NCI-H524 treated with DMSO at 0.1 percent for 48 hours (cell line): ENCODE results near the gene CADM1.
"Not testable (repeated sequence)": the region's sequence is repeated elsewhere in the genome, so short reads cannot be mapped to it uniquely, and the experiment has no call there.

ENCODE experiments used
- DNase-seq: peaks from one replicate; lab custom pipeline; 2025; lab: John Stamatoyannopoulos, UW

CADM1 gene

GRCh38 chr11:115476463-115477286 is 27.5 kb downstream of the CADM1 start:
- peak; percentile 5 for DNase-seq

DNA sequence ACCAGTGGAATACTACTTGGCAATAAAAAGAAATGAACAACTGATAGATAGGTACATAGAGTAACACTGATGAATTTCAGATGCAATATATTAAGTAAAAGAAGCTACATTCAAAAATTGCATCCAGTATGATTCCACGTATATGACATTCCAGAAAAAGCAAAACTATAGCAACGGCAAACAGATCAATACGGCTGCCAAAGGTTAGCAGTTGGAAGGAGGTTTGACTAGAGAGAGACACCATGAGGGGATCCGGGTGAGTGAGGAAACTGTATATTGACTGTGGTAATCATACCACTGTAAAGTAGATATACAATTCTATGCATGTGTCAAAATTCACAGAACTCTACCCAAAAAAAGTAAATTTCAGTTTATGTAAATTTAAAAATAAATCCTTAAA is 28.7 kb downstream of the CADM1 start:
- no peak for DNase-seq

DNA sequence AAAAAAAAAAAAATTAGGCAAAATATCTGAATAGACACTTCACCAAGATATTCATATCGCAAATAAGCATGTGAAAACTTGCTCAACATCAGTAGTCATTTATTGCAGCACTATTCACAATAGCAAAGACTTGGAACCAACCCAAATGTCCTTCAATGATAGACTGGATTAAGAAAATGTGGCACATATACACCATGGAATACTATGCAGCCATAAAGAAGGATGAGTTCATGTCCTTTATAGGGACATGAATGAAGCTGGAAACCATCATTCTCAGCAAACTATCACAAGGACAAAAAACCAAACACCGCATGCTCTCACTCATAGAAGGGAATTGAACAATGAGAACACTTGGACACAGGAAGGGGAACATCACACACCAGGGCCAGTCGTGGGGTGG is 29.9 kb downstream of the CADM1 start:
- DNase-seq, result not testable (repeated sequence)

GRCh38 chr11:115473167-115473566 is 31.0 kb downstream of the CADM1 start:
- no peak for DNase-seq

DNA sequence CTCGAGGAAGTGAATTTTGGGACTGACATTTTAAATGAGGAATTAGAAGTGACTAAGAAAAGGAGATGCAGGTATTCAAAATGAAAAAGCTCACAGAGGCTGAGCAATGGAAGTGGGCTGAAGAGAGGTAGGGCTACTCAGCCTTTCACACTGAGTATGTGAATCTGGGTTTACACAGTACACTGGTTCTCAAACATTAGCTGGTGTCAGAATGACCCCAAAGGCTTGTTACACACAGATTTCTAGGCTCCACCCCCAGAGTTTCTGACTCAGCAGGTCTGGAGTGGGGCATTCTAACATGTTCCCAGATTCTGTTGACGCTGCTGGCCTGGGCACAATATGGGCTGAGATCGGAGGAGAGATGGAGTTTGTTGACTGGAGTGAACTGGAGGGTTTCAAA is 32.8 kb downstream of the CADM1 start:
- no peak for DNase-seq

DNA sequence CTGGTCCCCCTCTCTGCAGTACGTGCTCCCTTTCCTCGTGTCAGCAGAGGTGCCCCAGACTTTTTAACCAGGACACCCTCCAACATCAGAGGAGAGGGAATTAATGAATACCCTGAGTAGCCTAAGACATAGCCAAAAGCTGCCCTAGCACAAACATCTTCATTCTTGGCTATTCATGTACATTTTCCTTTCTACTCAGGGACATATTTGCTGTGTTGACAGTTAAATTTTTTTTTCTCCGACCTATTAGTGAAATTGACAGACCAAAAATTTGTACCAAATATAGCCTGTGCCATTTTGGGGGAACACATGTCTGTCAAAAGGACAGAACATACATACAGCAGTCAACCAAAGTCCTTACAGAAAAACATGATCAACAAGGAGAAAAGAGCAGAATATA is 33.3 kb downstream of the CADM1 start:
- DNase-seq, result no peak

- no peak for DNase-seq
Measured at GRCh38 chr11:115469361-115469760, 34.9 kb downstream of the CADM1 start.

GRCh38 chr11:115466122-115466521 is 38.1 kb downstream of the CADM1 start:
- DNase-seq, result no peak

- no peak for DNase-seq
Measured at GRCh38 chr11:115464269-115464668, 39.9 kb downstream of the CADM1 start.

- DNase-seq, result no peak
Measured at GRCh38 chr11:115463606-115464005, 40.6 kb downstream of the CADM1 start.

DNA sequence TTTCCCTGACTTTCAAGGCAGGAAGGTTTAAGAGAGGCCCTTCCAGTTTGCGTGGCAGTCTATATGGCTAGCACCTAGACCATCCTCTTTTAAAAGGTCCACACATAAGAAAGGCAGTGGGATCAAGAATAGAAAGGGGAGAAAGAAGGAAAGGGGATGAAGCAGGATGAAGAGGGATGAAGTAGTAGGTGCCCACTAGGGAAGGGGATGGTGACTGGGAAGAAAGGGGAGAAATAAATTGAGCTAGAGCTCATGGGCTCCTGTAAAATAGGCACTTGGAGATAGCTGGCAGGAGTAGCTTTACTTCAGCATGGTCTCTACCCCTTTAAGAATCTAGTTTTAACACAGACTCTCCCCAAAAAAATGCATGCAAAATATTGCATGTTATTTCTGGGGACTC is 41.5 kb downstream of the CADM1 start:
- no peak for DNase-seq

GRCh38 chr11:115462004-115462541 is 42.1 kb downstream of the CADM1 start:
- DNase-seq, result no peak

- DNase-seq, result no peak
Measured at GRCh38 chr11:115460512-115460911, 43.7 kb downstream of the CADM1 start.

- no peak for DNase-seq
Measured at GRCh38 chr11:115459563-115459962, 44.7 kb downstream of the CADM1 start.

- no peak for DNase-seq
Measured at GRCh38 chr11:115458877-115459276, 45.3 kb downstream of the CADM1 start.

GRCh38 chr11:115456019-115456418 is 48.2 kb downstream of the CADM1 start:
- DNase-seq, result no peak

DNA sequence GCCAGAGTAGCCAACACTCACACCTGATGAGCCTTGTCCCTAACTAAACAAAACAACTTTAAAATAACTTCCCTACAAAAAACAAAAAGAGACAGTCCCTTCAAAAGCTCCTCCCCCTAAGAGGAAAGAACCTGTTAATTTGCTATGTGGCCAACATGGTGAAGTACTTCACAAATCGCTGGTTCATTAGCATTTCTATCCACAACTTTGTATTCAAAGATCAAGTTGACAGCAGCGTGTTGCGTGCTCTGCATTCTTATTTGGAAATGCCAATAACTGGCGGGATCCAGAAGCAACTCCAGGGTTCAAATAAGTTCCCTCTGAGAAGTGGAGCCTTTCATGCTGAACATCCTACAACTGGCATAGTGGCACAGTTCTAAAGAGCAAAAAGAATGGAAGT is 48.6 kb downstream of the CADM1 start:
- DNase-seq, result no peak

DNA sequence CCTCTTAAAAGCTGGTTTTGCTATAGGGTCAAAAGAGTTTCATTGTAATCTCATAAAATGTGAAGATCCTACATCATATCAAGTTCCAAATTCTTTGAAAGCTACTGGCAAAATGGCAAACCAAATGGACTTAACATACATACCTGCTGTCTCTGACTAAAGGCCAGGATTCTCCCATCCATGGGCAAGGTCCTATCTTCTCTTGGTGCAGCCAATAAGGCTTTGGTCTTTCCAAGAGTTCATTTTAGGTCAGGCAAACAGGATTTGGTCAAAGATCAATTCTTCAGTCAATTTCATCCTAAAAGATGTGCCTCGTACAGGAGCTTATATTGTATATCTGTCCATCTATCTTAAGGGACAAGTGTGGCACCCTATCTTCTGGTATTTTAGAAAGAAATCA is 49.7 kb downstream of the CADM1 start:
- no peak for DNase-seq

DNA sequence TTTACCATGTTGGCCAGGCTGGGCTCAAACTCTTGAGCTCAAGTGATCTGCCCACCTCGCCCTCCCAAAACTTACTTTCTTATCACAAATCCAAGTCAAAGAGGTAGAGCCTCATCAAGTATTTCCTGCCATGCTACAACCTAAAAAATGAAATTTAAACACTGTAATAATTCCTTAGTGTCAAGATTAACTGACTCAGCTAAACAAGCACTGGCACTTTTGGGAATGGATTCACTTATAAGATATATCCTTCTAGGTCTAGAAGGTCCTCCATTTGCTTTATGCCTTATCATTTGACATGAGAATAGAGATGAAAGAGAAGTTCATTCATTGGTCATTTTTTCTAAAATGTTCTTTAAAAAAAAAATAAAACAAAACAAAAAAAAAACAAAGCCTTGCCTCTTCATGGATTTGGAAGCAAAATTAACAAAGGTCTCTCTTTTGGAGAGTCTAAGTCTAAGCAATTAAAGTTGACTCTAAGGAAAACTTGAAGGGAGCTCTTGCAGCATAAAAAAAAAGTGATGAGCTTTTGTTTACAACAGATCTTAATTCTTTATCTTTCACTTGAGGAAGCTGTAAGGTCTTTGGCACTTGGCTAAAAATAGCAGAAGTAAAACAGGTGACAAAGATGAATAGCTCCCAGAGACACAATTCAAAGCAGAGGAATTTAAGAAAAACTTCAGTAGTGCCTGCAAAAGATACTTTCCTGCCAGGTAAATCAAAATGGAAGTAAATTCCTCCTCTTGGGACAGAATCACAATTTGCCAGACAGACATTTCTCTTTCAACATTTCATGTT is 50.3 kb downstream of the CADM1 start:
- no peak for DNase-seq

DNA sequence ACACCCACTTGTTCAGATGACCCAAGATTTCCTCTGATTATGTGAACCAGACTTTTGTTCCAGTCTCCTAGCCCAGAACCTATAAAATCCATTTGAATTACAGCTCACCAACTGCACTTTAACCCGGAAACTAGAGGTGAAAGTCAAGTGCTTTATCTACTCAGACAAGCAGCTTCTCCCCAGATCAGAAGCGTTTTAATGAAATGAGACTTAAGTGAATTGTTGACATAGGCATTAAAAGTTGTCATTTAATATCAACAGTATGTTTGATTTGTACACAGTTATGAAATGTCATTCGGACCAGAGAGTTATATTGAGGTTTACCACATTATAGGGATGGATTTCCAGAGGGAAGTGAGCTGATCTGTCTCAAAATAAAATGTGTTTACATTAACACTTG is 52.0 kb downstream of the CADM1 start:
- DNase-seq, result no peak

- no peak for DNase-seq
Measured at GRCh38 chr11:115450519-115450918, 53.7 kb downstream of the CADM1 start.

DNA sequence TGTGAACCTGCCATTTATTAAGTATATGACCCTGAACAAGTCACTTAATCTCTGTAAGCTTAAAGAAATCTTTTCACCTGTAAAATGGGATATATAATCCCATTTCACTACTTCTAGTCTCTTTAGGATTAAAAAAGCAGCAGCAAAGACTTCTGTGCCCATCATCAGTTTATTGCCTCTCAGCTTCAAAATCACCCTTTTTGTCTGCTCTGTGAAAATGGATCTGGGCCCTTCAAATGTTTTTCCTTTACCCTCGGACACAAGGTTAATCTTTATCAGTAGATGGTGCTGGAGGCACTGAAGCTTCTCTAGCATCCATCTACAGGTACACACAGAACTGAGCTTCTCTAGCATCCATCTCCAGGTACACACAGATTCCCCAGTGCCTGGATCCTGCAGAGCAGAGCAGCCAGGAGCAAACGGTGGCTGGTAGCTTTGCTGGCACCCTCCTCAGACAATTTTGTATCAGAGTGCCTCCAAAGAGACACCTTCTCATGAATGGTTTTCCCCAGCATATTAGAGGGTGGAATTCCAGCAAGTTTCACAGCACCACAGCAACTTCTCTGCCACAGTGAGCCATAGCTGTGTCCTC is 56.8 kb downstream of the CADM1 start:
- no peak for DNase-seq

DNA sequence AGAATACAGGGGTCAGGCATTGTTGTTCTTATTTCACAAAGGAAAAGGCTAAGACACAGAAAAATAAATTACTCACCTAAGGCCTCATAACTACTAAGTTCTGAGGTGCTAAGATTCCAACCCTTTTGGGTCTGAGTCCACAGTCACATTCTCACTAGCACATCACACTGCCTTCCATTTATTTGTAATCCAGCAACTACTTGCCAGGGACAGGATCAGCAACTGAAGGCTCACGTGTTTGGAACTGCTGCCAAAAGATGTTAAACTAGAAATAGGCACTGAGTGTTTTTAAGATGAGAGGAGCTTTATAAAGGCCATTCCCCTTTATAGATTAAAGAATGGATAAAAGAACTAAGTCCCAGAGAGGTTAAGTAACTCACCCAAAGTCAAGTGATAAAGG is 58.0 kb downstream of the CADM1 start:
- no peak for DNase-seq
